Endothelial cell of umbilical vein (primary cell): ENCODE results near the gene KRTAP10-1. TPM values are rescaled to one million over a fixed set of nuclear protein-coding genes. Genes with fewer than 3 reads are reported as not detected.

ENCODE experiments used
- BruUV-seq: library from RNA; stranded (reverse); fragments of 400-500 nt; replicated peaks from 2 replicates; lab custom pipeline; 2021; lab: Mats Ljungman, UMichigan
- CTCF ChIA-PET: fragments of 300-600, 350-600 bp; sonication (Branson Sonifier 250); formaldehyde crosslinking; loops from one replicate; lab custom pipeline; 2021; ENCODE audit warnings: antibody characterized with exemption, inconsistent platforms; lab: Charles Lee
- POLR2A ChIA-PET: fragments of 300-600, 350-600 bp; sonication (Branson Sonifier 250); formaldehyde crosslinking; loops from one replicate; lab custom pipeline; 2021; ENCODE audit warnings: antibody characterized with exemption, inconsistent platforms; lab: Charles Lee
- DNase-seq: peaks from one replicate; pipeline ENCODE4 v3.0.0-alpha.2; 2011; ENCODE audit warnings: low read depth, low spot score
- FAIRE-seq: peaks from 2 replicates; lab custom pipeline; 2011; peaks lifted over from hg19 to GRCh38; lab: Jason Lieb, UNC
- H2AFZ ChIP-seq: 2 replicates; pipeline ENCODE4 v1.6.0; 2012; ENCODE audit warnings: low read depth, low read length, control low read depth, inconsistent platforms
- H3K27ac ChIP-seq: 2 replicates; pipeline ENCODE4 v1.5.1; 2011; ENCODE audit warnings: low read depth, mild to moderate bottlenecking, control low read depth, low read length, moderate library complexity; ENCODE audit not compliant: insufficient read depth
- H3K27me3 ChIP-seq, 2 experiments: 2 replicates each; pipeline versions ENCODE4 v1.6.0 to v1.6.1; 2011; ENCODE audit warnings: low read length in 2 of 2, mixed read lengths in 1 of 2; ENCODE audit not compliant: control insufficient read depth in 2 of 2, insufficient read depth in 2 of 2
- H3K36me3 ChIP-seq, 2 experiments: 2 replicates in 1 of 2; 3 replicates in 1 of 2; pipeline ENCODE4 v1.5.1; 2011; ENCODE audit warnings: low read length in 2 of 2, mild to moderate bottlenecking in 1 of 2, moderate library complexity in 1 of 2; ENCODE audit not compliant: control insufficient read depth in 2 of 2, insufficient read depth in 2 of 2; ENCODE audit errors: extremely low read depth in 1 of 2
- H3K4me1 ChIP-seq: 3 replicates; pipeline ENCODE4 v1.5.1; 2011; ENCODE audit warnings: mild to moderate bottlenecking, low read length; ENCODE audit not compliant: control insufficient read depth, insufficient read depth; ENCODE audit errors: extremely low read depth
- H3K4me2 ChIP-seq: 2 replicates; pipeline ENCODE4 v1.6.1; 2011; ENCODE audit warnings: low read length, control low read depth, mixed read lengths; ENCODE audit not compliant: insufficient read depth
- H3K4me3 ChIP-seq, 3 experiments: fragments of 200-600 bp in 1 of 3; sonication (generic), shearing (Covaris generic) in 1 of 3; replicated peaks in 1 of 3; 2 replicates each; pipeline ENCODE4 v1.5.1; 2011 to 2016; ENCODE audit warnings: control low read depth in 3 of 3, low read length in 3 of 3, mild to moderate bottlenecking in 2 of 3, inconsistent platforms in 1 of 3, low read depth in 1 of 3, moderate library complexity in 1 of 3; ENCODE audit not compliant: insufficient read depth in 1 of 3
- H3K79me2 ChIP-seq: 2 replicates; pipeline ENCODE4 v1.6.0; 2012; ENCODE audit warnings: low read length, inconsistent platforms; ENCODE audit not compliant: control insufficient read depth, insufficient read depth
- H3K9ac ChIP-seq: replicated peaks from 2 replicates; pipeline ENCODE3; 2011; ENCODE audit warnings: low read length, control low read depth; ENCODE audit not compliant: insufficient read depth; ENCODE audit errors: extremely low read depth
- H3K9me1 ChIP-seq: replicated peaks from 3 replicates; pipeline ENCODE4 v1.6.0; 2011; ENCODE audit warnings: mild to moderate bottlenecking, low read length; ENCODE audit not compliant: control insufficient read depth, insufficient read depth; ENCODE audit errors: extremely low read depth
- H3K9me3 ChIP-seq: replicated peaks from 2 replicates; pipeline ENCODE4 v1.5.1; 2012; ENCODE audit warnings: low read length, inconsistent platforms; ENCODE audit not compliant: control insufficient read depth, insufficient read depth
- H4K20me1 ChIP-seq: replicated peaks from 2 replicates; pipeline ENCODE3; 2011; ENCODE audit warnings: mild to moderate bottlenecking, low read length; ENCODE audit not compliant: control insufficient read depth, insufficient read depth; ENCODE audit errors: extremely low read depth
- EZH2 ChIP-seq: IDR thresholded peaks from 2 replicates; pipeline ENCODE4 v1.6.1; 2012; ENCODE audit warnings: borderline replicate concordance, low read depth, mild to moderate bottlenecking, moderate library complexity, low read length, inconsistent platforms; ENCODE audit not compliant: severe bottlenecking
- FOS ChIP-seq: IDR thresholded peaks from 2 replicates; pipeline ENCODE4 v1.6.1; 2011; ENCODE audit warnings: mild to moderate bottlenecking, low read length, moderate library complexity, borderline replicate concordance; ENCODE audit not compliant: insufficient read depth
- GATA2 ChIP-seq: IDR thresholded peaks from 2 replicates; pipeline ENCODE4 v1.7.0; 2011; ENCODE audit warnings: low read depth, mild to moderate bottlenecking, moderate library complexity, mixed read lengths, low read length; ENCODE audit not compliant: insufficient read length, insufficient read depth
- JUN ChIP-seq: IDR thresholded peaks from 2 replicates; pipeline ENCODE4 v1.6.1; 2011; ENCODE audit warnings: borderline replicate concordance, low read depth; ENCODE audit not compliant: insufficient read length, insufficient read depth
- MYC ChIP-seq: IDR thresholded peaks from one replicate; pipeline ENCODE4 v1.6.1; 2011; ENCODE audit warnings: mild to moderate bottlenecking, low read depth, low read length
- POLR2A ChIP-seq: IDR thresholded peaks from 2 replicates; pipeline ENCODE4 v1.6.1; 2012; ENCODE audit warnings: low read depth, mild to moderate bottlenecking, control low read depth, low read length
- POLR2AphosphoS5 ChIP-seq: IDR thresholded peaks from 2 replicates; pipeline ENCODE4 v1.6.1; 2012; ENCODE audit warnings: low read depth, mild to moderate bottlenecking, control low read depth, low read length, moderate library complexity; ENCODE audit not compliant: insufficient read depth
- dilution Hi-C: fragments of 300-500 bp; cut with MboI; formaldehyde crosslinking; loops from one replicate; pipeline ENCODE4 v1.15.0; 2019; ENCODE audit warnings: low sequenced_read_pairs; ENCODE audit not compliant: extremely low pct_ligation_motif_present
- intact Hi-C: fragments of 100-400 bp; cut with micrococcal nuclease; formaldehyde crosslinking; loops from one replicate; pipeline ENCODE4 v1.10.0; 2022
- polyA plus RNA-seq, 4 experiments: library from polyadenylated mRNA; depleted of rRNA in 3 of 4; stranded (reverse) in 3 of 4; unstranded in 1 of 4; fragments of >200 nt; gene quantifications; 2 replicates each; pipeline versions ENCODE4 v1.2.1 to v1.2.3, GENCODE V29; 2011 to 2012; ENCODE audit warnings: missing spikeins in 1 of 4
- total RNA-seq: library from RNA; stranded (reverse); gene quantifications from 2 replicates; pipeline ENCODE4 v1.2.3, GENCODE V29; 2021
- TF ChIP-seq, protein P1 (sequence below): IDR thresholded peaks from 2 replicates; pipeline ENCODE4 v1.6.1; 2011; ENCODE audit not compliant: insufficient read depth, insufficient read length
- TF ChIP-seq, protein P2 (sequence below), 2 donors: IDR thresholded peaks; 1 replicate in 1 of 2; 2 replicates in 1 of 2; pipeline ENCODE4 v1.5.1; 2011; ENCODE audit warnings: low read length in 2 of 2, mild to moderate bottlenecking in 2 of 2, moderate library complexity in 2 of 2, control low read depth in 1 of 2, inconsistent platforms in 1 of 2, low read depth in 1 of 2; ENCODE audit not compliant: insufficient read depth in 1 of 2; ENCODE audit errors: extremely low read depth in 1 of 2

Gene KRTAP10-1
- total and polyA plus RNA-seq, 2 donors (not counting 3 experiments of a cell fraction or from before 2014, with no cell fraction given), result not detected

- POLR2A ChIA-PET, result no interaction called here
- dilution Hi-C loops (no loop called here), intact Hi-C loops (no loop called here)
- DNase-seq (no peak), FAIRE-seq (no peak)
- H3K4me2 ChIP-seq, result no peak overlapping the region
- CTCF ChIA-PET, result interaction anchor here (0.9 to 1.7 kb wide), 2 partner anchors 9 to 14 kb away, joined by 3 to 6 read pairs; no protein-coding TSS in a partner anchor
- H3K9me1 ChIP-seq, result no peaks in the 10 kb centered on the region
- no peaks in the 10 kb centered on the region for H3K9me3 ChIP-seq
- H2AFZ ChIP-seq, result no peak overlapping the region
- no peaks in the 10 kb centered on the region for H4K20me1 ChIP-seq
- no peak overlapping the region for H3K9ac ChIP-seq
- BruUV-seq, result no TSS peak
- H3K4me3 ChIP-seq, result no peak overlapping the region
- H3K27ac ChIP-seq, result no peak overlapping the region
- no peaks in the 10 kb centered on the region for H3K79me2 ChIP-seq
- peaks cover 2 to 8% of the 10 kb centered on the region in 2 experiments for H3K27me3 ChIP-seq
- H3K4me1 ChIP-seq, result no peaks in the 10 kb centered on the region
- TF ChIP-seq POLR2A, result no peak
- TF ChIP-seq, protein P1, sequence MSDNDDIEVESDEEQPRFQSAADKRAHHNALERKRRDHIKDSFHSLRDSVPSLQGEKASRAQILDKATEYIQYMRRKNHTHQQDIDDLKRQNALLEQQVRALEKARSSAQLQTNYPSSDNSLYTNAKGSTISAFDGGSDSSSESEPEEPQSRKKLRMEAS, result no peak
- TF ChIP-seq, protein P2, sequence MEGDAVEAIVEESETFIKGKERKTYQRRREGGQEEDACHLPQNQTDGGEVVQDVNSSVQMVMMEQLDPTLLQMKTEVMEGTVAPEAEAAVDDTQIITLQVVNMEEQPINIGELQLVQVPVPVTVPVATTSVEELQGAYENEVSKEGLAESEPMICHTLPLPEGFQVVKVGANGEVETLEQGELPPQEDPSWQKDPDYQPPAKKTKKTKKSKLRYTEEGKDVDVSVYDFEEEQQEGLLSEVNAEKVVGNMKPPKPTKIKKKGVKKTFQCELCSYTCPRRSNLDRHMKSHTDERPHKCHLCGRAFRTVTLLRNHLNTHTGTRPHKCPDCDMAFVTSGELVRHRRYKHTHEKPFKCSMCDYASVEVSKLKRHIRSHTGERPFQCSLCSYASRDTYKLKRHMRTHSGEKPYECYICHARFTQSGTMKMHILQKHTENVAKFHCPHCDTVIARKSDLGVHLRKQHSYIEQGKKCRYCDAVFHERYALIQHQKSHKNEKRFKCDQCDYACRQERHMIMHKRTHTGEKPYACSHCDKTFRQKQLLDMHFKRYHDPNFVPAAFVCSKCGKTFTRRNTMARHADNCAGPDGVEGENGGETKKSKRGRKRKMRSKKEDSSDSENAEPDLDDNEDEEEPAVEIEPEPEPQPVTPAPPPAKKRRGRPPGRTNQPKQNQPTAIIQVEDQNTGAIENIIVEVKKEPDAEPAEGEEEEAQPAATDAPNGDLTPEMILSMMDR (IDR thresholded peaks at IDR 0.05; ENCODE audit: extremely low read depth in 1 of 2, insufficient read depth in 1 of 2, low read depth in 1 of 2, low read length in 2 of 2), result no peak
- no peak for TF ChIP-seq MYC
- no peak for TF ChIP-seq JUN
- no peak for TF ChIP-seq POLR2AphosphoS5
- no peak for TF ChIP-seq EZH2
- TF ChIP-seq GATA2, result no peak
- TF ChIP-seq FOS, result no peak
- no peaks in the 10 kb centered on the region for H3K36me3 ChIP-seq
Observed at GRCh38 chr21:44496564-44497550, 43.1 kb downstream of the KRTAP10-1 start.
